Measurements from ENCODE around the gene CGN.

The CGN gene

GRCh38 chr1:151510957-151511635, at the start of gene CGN:
Gene CGN (plus strand): TSS chr1:151511387. CDS start chr1:151518520, 7,133 bp downstream.
- DNase-seq: peak; percentile 92

GRCh38 chr1:151461694-151462093, 49.5 kb upstream of the CGN start:
- DNase-seq: peak; percentile 36

- no peak for DNase-seq
Measured at GRCh38 chr1:151465026-151465425, 46.2 kb upstream of the CGN start.

- no peak for DNase-seq
Measured at GRCh38 chr1:151472856-151473731, 38.1 kb upstream of the CGN start.

- DNase-seq: no peak
Measured at GRCh38 chr1:151474745-151475144, 36.4 kb upstream of the CGN start.

- DNase-seq: peak; percentile 54
Measured at GRCh38 chr1:151475175-151475574, 36.0 kb upstream of the CGN start.

GRCh38 chr1:151476083-151476482, 35.1 kb upstream of the CGN start:
- no peak for DNase-seq

- no peak for DNase-seq
Measured at GRCh38 chr1:151477066-151477465, 34.1 kb upstream of the CGN start.

- no peak for DNase-seq
Measured at GRCh38 chr1:151478140-151478812, 32.9 kb upstream of the CGN start.

- DNase-seq: no peak
Measured at GRCh38 chr1:151478923-151479322, 32.3 kb upstream of the CGN start.

- DNase-seq: no peak
Measured at GRCh38 chr1:151479462-151479861, 31.7 kb upstream of the CGN start.

- DNase-seq: no peak
Measured at GRCh38 chr1:151482017-151482416, 29.2 kb upstream of the CGN start.

GRCh38 chr1:151485685-151486255, 25.4 kb upstream of the CGN start:
- DNase-seq: no peak

GRCh38 chr1:151486557-151486956, 24.6 kb upstream of the CGN start:
- no peak for DNase-seq

GRCh38 chr1:151491641-151492040, 19.5 kb upstream of the CGN start:
- DNase-seq: no peak

- DNase-seq: no peak
Measured at GRCh38 chr1:151492120-151492519, 19.1 kb upstream of the CGN start.

GRCh38 chr1:151493042-151493441, 18.1 kb upstream of the CGN start:
- no peak for DNase-seq

- peak; percentile 24 for DNase-seq
Measured at GRCh38 chr1:151494741-151495281, 16.4 kb upstream of the CGN start.

- no peak for DNase-seq
Measured at GRCh38 chr1:151495316-151495715, 15.9 kb upstream of the CGN start.

- no peak for DNase-seq
Measured at GRCh38 chr1:151499365-151499764, 11.8 kb upstream of the CGN start.

- DNase-seq: no peak
Measured at GRCh38 chr1:151499930-151500329, 11.3 kb upstream of the CGN start.

GRCh38 chr1:151501474-151501873, 9.7 kb upstream of the CGN start:
- DNase-seq: no peak
